Measurements from ENCODE around the gene CTNNA3.

CTNNA3 gene

GRCh38 chr10:66246177-66246576, 1449.8 kb downstream of the CTNNA3 start:
- DNase-seq, result no peak

GRCh38 chr10:66244953-66245352, 1451.0 kb downstream of the CTNNA3 start:
- DNase-seq, result no peak

- DNase-seq, result no peak
Measured at GRCh38 chr10:66242885-66243284, 1453.1 kb downstream of the CTNNA3 start.

GRCh38 chr10:66239062-66239461, 1456.9 kb downstream of the CTNNA3 start:
- DNase-seq, result no peak

- no peak for DNase-seq
Measured at GRCh38 chr10:66238343-66238742, 1457.7 kb downstream of the CTNNA3 start.

- DNase-seq, result no peak
Measured at GRCh38 chr10:66234872-66235271, 1461.1 kb downstream of the CTNNA3 start.

GRCh38 chr10:66228887-66229286, 1467.1 kb downstream of the CTNNA3 start:
- DNase-seq, result no peak

- DNase-seq, result no peak
Measured at GRCh38 chr10:66223656-66224055, 1472.3 kb downstream of the CTNNA3 start.

- DNase-seq, result no peak
Measured at GRCh38 chr10:66222462-66223046, 1473.4 kb downstream of the CTNNA3 start.

- no peak for DNase-seq
Measured at GRCh38 chr10:66218981-66219587, 1476.9 kb downstream of the CTNNA3 start.

- no peak for DNase-seq
Measured at GRCh38 chr10:66218289-66218688, 1477.7 kb downstream of the CTNNA3 start.

- DNase-seq, result no peak
Measured at GRCh38 chr10:66215920-66216319, 1480.1 kb downstream of the CTNNA3 start.

GRCh38 chr10:66214721-66215404, 1481.1 kb downstream of the CTNNA3 start:
- no peak for DNase-seq

- DNase-seq, result no peak
Measured at GRCh38 chr10:66209025-66209424, 1487.0 kb downstream of the CTNNA3 start.

- no peak for DNase-seq
Measured at GRCh38 chr10:66204838-66205237, 1491.2 kb downstream of the CTNNA3 start.

GRCh38 chr10:66202101-66202500, 1493.9 kb downstream of the CTNNA3 start:
- DNase-seq, result no peak

GRCh38 chr10:66192162-66192831, 1503.7 kb downstream of the CTNNA3 start:
- no peak for DNase-seq

- DNase-seq, result no peak
Measured at GRCh38 chr10:66190413-66190812, 1505.6 kb downstream of the CTNNA3 start.

GRCh38 chr10:66189271-66189670, 1506.7 kb downstream of the CTNNA3 start:
- DNase-seq, result no peak

- DNase-seq, result no peak
Measured at GRCh38 chr10:66187053-66187733, 1508.8 kb downstream of the CTNNA3 start.

- DNase-seq, result no peak
Measured at GRCh38 chr10:66183028-66183427, 1513.0 kb downstream of the CTNNA3 start.

- DNase-seq, result peak; percentile 82
Measured at GRCh38 chr10:66180581-66181318, 1515.2 kb downstream of the CTNNA3 start.

GRCh38 chr10:66180021-66180420, 1516.0 kb downstream of the CTNNA3 start:
- DNase-seq, result no peak
